G401.6 (cell line): ENCODE results near the gene MAPK8IP2.
A peak's percentile ranks its signal among the peaks of the same experiment; 100 is the strongest.

ENCODE experiments used
- FAIRE-seq: peaks from 2 replicates; lab custom pipeline; 2012; peaks lifted over from hg19 to GRCh38; lab: Jason Lieb, UNC

The MAPK8IP2 gene

DNA sequence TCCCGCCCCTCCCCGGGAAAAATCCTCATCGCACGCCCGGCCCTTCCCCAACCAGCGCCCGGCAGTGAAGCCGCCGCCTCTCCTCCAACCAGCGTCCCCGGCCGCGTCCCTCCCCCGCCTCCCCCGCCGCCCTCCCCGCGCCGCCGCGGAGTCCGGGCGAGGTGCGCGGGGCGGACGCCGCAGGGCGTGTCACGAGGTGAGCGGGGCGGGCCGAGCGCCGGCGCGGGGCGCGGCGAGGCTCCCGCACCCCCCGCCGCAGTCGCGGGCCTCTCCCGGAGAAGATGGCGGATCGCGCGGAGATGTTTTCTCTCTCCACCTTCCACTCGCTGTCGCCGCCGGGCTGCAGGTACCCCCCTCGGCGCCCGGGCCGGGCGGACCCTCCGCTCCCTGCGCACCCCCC lies at the start of gene MAPK8IP2:
MAPK8IP2 (plus strand) TSS at position 256 of the 400 bp plus-strand sequence; CDS start at position 282, 26 bp downstream.
- no peak for FAIRE-seq

DNA sequence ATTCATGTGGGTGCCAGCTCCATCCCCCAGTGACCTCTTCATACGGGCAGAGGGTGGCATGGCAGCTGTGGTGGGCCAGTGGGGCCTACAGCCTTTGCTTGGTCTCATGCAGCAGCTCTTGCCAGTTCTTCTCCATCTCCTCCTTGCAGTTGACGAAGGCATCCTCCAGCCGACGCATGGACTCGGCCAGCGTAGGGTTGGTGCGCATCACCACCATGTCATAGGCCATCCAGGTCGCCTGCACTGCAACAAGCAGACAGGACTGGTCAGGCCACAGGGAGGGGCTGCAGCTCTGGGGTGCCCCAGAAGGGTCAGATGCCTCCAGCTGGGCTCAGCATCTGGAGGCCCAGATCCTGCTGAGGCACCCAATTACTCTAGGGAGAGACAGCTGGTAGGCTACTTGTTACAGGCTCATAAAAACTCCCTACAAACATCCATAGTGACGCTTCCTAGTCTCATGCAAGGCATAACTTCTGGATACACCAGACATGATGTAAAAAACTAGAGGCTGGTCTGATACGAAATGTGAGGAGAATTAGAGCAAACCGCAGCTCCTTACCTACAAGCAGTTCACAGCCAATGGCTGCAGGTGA lies 49.3 kb upstream of the MAPK8IP2 start:
- FAIRE-seq, result no peak

DNA sequence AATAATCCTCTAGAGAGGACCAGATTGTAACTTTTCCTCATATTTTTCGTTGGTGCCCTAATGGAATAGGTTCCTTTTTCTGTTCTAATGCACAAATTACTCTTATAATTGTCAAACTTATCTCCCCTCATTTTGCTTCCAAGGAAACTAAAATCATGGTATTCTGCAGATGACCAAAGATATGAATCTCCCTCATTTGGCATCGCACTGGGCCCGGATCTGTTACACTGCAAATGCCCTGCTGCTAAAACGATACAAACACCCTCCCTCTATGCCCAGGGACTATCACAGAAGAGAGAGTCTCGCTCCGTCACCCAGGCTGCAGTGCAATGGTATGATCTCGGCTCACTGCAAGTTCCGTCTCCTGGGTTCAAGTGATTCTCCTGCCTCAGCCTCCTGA lies 47.3 kb upstream of the MAPK8IP2 start:
- FAIRE-seq, result no peak

DNA sequence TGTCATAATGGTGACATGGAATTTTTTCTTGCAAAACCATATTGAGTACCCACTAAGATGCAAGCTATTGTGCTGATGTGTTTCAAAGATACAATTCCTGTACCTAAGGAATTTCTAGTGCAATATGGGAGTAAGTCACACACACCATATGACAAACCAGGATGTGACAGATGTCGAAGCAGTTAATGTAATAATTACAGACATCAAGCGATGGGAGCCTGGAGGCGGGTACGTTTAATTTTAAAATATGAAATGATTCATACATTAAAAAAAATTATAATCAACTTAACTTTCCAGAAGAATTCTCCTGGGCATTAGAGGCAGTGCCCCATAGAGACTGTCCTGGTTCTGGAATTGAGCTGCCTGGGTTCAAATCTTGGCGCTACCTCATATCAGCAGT lies 43.9 kb upstream of the MAPK8IP2 start:
- FAIRE-seq, result no peak

DNA sequence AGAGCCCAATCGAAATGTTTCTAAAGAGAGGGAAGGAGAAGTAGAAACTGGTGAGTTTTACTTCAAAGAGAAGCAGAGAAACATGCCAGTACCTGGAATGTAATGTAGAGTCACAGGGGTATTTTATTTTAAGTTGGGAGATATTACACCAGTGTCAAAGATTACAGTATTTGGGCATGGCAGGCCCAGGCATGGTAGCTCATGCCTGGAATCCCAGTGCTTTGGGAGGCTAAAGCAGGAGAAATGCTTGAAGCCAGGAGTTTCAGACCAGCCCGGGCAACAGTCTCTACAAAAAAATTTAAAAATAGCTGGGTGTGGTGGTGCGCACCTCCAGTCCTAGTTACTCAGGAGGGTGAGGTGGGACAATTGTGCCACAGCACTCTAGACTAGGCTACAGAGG lies 40.6 kb upstream of the MAPK8IP2 start:
- no peak for FAIRE-seq

DNA sequence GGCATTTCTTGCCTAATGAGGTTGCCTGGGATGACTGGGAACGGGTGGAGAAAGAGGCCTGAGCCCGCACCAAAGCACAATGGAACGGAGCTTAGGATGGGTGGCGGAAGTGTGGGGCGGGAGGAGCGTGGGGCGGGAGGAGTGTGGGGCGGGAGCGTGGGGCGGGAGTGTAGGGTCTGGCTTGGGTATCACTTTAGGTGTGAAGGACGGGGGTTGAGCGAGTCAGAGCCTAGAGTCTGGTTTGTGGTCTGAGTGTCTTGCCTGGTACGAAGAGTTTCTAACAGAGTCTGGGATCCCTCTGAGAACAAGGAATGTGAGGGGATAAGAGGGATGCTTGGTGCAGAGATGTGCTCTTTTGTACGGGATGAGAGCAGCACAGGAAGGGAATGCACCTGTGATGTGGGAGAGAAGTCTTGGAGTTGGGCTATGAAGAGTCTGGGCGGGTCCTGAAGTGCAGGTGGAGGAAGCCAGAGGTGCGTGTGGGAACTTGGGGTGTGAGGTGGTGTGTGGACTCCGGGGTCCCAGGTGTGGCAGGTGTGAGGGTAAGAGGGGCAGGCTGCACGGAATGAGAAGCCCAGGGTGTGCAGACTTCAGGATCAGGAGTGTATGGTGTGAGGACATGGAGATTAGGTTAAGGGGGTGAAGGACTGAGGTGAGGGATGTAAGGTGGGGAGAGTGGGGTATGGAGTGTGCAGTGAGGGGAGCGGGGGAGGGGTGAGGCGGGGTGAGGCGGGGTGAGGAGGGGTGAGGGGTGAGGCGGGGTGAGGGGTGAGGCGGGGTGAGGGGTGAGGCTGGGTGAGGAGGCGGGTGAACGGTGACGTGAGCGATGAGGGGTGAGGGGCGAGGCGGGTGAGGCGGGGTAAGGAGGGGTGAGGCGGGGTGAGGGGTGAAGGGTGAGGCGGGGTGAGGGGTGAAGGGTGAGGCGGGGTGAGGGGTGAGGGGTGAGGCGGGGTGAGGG lies 38.9 kb upstream of the MAPK8IP2 start:
- FAIRE-seq, result no peak

DNA sequence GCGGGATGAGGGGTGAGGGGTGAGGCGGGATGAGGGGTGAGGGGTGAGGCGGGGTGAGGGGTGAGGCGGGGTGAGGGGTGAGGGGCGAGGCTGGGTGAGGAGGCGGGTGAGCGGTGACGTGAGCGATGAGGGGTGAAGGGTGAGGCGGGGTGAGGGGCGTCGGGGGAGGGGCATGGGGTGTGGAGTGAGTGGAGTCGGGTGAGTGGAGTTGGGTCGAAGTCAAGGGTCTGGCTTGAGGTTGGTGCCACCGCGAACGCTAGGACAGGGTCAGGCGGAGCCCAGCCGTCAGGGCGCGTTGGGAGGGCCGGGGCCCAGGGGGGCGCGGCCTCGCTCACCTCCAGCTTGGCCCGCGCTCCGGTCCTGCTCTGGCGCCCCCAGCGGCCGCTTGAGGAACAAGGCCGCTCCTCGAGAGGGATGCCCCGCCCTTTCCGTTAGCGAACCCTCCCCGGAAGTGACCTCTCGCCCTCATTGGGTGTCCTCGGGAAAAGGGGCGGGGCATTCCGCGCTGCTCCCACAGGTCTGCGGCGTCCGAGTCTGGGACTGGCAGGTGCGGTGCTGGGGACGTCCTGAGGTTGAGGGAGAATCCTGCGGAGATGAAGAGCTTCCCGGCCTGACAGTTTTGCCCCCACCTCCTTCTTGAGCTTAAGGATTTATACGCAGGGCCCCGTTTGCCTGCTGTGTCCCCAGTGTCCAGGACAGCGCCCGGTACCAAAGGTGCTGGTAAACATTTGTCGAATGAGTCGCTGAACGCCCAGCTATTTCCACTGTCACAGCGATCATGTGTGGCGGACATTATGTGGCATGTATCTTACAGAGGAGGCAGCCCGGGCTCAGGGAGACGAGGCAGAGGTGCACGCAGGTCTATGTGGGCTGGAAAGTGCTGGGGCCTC lies 37.8 kb upstream of the MAPK8IP2 start, which contains the start of gene SYCE3:
SYCE3 (minus strand) TSS at position 397 of the 890 bp plus-strand sequence. CDS start 6,514 bp downstream, outside the sequence.
- FAIRE-seq, result peak; percentile 87

DNA sequence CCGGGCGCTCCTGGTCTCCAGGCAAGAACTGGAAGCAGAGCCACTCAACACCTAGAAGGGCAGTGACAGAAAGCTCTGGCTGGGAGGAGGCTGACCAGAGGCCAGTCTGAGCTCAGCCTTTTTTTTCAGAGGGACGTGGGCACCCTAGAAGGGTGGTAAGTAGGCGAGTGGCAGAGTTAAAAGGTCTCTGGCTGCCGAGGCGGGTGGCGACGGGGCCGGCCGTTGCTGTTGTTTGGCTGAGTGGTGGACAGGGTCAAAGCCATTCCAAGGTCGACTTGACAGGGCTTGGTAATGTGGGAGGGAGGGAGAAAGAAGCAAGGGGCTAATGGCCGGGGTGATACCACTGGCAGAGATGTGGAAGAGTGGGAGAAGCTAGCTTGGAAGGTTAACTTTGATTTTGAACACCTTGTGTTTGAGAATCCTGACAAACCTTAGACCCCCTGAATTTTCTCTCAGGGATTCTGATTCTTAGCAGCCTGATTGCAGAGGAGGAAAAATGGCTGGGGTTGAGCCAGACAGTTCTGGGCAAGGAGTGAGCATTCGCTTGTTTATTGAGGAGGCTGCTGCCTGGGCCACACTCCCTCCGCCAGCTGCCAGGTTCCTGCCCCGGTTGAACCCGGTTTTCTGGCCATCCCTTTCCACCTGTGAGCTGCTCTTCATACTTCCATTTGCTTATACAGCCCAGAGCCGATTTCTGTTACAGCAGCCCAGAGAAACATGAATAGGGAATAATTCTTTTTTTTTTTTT lies 37.0 kb upstream of the MAPK8IP2 start:
- no peak for FAIRE-seq

DNA sequence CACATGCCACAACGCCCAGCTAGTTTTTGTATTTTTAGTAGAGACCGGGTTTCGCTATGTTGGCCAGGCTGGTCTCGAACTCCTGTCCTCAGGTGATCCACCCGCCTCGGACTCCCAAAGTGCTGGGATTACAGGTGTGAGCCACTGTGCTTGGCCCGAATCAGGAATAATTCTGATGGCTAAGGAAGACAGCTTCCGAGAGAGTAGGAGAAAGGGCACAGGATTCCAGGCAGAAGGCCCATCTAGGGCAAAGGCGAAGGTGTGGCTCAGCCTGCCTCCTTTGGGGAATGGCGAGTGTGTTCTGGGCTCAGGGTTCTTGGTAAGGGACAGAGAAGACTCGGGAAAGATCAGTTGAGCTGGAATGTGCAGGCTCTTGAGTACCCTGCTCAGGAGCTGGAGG lies 36.3 kb upstream of the MAPK8IP2 start:
- FAIRE-seq, result no peak

DNA sequence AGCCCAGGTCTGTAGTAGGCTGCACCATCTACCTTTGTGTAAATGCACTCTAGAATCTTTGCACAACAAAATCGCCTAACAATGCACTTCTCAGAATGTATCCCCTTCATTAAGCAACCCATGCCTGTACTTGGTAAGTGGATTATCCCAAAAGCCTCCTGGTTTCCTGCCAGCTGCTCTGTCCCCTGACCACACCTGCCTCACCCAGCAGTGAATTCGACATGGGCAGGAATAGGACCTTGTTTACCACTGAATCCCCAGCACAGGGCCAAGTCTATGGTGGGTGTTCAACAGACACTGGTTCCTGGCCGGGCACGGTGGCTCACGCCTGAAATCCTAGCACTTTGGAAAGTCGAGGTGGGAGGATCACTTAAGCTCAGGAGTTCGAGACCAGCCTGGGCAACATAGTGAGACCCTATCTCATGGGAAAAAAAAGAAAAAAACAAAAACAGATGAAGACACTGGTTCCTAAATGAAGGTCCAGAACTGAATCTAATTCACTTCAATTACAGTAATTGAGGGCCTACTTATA lies 32.8 kb upstream of the MAPK8IP2 start:
- no peak for FAIRE-seq

DNA sequence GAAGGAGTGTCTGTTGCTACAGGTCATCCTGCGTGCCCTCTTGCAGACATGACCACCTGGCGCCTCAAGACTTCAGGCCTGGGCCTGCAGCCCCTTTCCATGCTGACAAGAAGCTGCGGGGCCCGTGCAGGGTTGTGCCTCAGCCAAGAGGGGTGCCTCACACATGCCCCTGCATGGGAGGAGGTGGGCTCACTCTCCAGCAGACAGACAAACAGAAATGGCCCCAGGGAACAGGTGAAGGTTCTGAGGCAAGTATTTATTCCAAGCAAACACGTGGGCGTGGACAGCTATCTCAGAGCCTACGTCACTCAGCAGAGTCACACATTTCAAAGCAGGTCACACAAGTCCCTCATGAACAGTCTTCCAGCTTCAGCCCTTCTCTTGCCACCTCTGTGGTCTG lies 32.0 kb upstream of the MAPK8IP2 start:
- no peak for FAIRE-seq

DNA sequence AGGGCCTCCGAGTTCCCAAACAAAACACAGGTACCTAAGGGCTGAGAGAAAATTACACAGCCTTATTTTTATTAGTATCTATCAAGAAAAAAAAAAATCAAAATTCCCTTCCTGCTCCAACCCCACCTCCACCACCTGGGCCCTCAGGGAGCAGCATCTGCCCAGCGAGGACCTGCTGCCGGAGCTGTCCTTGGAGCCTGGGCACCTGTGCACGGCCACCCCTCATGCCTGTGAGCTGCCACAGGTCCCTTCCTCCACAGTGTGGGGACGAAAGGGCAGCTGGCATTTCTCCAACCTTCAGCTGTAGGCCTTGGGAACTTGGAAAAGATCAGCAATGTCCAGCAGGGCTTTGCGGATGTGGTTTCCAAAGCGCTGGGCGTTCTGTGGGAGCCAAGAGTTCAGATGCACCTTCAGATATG lies 31.5 kb upstream of the MAPK8IP2 start:
- FAIRE-seq, result no peak

DNA sequence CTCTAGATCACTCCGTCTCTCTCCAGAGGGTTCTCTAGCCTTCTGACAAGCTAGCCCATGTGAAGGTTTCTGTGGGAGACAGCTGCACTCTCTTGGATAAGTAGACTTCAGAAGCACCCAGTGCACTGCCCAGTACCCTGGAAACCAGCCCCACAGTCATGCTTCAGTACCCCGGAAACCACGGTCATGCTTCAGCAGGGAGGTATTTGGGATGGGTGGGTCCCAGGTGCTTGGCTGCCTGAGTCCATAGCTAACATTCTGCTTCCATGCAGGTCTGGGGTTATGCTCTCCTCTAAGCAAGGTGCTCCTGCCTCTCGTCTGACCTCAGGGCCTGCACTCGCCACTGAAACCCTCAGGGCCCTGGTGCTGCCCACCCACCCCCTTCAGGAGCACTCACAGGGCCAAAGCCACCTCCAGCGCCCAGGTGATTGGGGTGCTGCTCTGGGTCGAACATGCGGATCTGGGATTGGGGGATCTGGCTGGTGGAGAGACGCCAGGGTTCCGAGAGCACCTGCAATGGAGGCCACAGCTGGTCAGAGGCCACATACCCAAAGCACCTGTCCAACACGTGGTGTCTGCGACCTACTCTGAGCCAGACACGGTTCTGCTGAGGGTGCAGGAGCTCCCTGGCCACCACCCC lies 30.6 kb upstream of the MAPK8IP2 start:
- FAIRE-seq, result no peak

DNA sequence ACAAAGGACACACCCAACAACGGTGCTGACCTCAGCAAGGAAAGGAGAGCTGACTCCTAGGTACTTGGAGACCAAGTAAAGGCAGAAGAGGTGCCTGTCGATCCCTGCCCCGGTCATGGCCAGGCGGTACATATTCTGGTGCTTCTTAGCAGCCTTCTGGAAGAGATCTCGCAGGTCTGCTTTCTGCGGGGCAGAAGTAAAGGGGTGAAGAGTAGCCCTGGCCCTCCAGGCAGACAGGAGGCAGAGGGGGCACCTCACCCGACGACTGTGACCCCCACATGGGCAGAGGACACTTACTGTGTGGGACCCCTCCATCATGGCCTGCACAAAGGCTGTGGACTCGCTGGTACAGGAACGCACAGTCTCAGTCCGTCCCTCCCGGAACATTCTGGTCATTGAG lies 29.7 kb upstream of the MAPK8IP2 start:
- no peak for FAIRE-seq

DNA sequence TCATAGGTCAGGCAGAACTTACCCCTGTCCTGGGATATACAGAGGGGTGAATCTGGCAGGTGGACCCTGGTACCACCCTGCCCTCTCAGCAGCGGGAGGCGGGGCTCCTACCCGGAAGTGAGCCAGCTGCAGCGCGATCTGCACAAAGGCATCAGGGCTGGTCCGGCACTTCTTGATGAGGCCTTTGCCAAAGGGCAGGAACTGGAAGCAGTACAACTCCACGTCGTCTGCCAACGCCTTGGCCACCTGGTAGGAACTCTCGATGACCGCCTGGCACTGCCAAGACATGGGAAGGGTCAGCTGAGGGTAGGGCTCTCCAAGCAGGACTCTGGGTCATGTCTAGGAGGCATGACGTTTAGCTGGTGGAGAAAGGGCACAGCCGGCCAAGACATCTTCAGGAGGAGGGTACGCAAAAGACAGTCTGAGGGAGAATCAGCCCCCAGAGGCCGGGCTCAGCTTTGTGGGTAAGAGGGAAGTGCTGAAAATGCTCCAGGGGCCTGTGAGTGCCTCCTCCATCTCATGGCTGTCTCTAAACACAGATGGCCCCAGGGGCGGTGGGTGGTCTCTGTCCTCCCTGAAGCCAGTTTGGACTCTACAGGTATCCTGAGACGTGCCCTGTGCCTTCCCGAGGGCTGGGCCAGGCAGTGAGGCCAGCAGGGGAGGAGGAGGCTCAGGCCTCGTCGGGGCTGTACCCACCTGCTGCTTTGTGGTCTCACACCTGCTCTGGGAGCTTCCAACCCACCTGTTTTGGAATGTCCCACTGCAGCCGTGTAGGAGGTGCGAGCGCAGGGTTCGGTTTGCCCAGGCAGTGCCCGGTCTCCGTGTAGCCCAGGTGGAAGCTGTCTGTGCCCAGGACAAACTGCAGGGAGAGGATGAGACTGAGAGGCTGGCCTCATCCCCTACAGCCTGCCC lies 29.1 kb upstream of the MAPK8IP2 start:
- FAIRE-seq, result no peak

DNA sequence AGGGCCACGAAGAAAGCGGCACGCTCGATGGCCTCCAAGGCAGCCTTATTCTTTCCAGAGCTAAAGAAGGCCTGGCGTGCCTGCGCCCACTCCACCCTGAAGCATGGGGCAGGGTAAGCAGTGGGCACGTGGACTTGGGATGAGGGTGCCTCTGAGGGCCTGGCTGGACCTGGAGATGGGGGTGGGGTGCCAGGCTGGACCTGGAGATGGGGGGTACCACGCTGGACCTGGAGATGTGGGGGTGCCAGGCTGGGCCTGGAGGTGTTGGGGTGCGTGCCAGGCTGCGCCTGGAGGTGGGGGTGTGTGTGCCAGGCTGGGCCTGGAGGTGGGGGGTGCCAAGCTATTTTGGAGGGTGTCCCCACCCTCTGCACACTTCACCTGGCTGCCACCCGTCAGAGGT lies 27.6 kb upstream of the MAPK8IP2 start:
- FAIRE-seq, result no peak

DNA sequence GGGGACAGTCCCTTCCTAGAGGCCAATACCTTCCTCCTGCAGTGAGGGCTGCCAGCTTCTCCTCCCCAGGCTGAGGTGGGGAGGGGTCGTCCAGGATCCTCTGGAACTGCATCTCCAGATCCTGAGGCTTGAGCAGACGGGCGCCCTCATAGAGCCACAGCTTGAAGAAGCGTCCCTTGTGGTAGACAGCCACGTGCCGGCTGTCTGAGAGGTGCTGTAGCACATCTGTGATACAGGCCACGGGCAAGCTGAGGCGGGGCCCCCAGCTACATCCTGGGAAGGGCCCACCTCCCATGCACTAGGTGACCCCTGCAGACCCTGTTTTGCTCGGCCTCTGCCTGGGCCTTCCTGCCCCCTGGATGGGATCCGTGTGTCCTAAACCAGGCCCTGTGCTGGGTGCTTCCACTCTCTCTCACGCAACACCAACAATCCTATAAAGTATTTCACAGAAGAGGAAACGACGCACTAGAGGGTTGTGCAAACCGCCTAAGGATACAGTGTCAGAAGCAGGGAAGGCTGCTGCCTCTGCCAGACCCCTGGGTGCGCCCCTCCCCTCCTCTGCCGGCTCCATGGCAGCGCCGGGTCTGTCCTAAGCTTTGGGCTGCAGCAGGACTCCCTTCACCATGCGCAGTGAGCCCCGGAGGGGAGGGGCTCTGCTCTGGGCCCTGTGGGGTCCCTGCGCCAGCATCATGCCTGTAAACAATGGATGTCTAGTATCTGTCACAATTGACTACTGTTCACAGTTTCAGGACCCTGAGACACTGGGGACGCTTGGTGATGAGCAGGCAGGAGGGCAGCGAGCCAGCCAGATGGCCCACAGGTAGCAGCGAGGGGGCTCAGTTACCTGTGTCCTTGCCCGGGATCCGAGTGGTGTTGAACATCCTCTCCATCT lies 26.9 kb upstream of the MAPK8IP2 start:
- no peak for FAIRE-seq

DNA sequence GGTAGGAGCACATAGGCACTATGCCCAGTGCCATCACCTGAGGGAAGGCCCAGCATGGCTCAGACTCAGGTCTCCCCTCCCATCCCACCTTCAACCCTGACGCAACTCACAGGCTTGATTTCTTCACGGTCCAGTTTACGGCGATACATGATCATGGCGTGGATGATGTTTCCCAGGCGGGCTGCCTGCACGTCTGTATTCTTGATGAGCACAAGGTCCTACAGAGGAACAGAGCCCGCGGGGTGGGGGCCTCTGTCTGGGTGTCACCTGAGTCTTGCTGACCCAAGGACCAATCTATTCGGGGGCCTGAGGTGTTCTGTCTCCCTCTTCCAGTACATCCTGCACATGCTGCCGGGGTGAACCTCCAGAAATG lies 26.2 kb upstream of the MAPK8IP2 start:
- no peak for FAIRE-seq

DNA sequence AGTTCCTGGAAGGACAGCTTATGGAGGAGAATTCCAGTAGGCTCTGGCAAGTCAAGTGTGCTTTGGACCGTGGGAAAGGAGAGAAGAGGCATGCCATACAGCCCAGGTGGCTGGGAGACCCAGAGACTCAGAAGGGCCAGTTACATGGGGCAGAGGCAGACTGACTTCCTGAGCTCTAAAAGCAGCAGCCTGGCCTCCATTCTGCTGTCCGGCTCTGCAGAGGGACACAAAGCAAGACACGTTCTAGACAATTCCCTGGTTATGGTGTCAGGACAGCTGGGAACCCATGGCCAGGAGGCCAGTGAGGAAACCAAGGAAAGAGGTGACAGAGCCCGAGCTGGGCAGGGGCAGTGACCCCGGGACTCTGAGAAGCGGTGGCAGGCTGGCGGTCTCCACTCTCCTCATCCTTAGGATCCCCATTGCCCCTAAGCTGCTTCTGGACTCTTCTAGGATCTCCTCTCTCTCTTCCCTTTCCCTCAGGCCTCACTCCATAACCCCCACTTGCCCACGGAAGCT lies 25.1 kb upstream of the MAPK8IP2 start:
- FAIRE-seq, result no peak
